GM19395 (cell line): ENCODE measurements around the gene MBNL3.
"Not testable (repeated sequence)": the region's sequence is repeated elsewhere in the genome, so short reads cannot be mapped to it uniquely, and the experiment has no call there.

ENCODE experiments used
- ATAC-seq: cut with Tn5 transposase; IDR thresholded peaks from one replicate; pipeline ENCODE4 v1.9.1; 2021; ENCODE audit warnings: mild to moderate bottlenecking, moderate library complexity; ENCODE audit not compliant: unreplicated experiment

MBNL3 gene

GRCh38 chrX:132480581-132481203 is 8.1 kb downstream of the MBNL3 start:
- ATAC-seq, result peak; percentile 86

GRCh38 chrX:132474544-132475248 is 14.1 kb downstream of the MBNL3 start:
- no peak for ATAC-seq

- no peak for ATAC-seq
These were observed 16.4 kb downstream of the MBNL3 start for GRCh38 chrX:132472397-132472796.

- no peak for ATAC-seq
These were observed 18.0 kb downstream of the MBNL3 start for GRCh38 chrX:132470831-132471230.

GRCh38 chrX:132470179-132470578 is 18.7 kb downstream of the MBNL3 start:
- ATAC-seq, result no peak

- ATAC-seq, result no peak
These were observed 20.4 kb downstream of the MBNL3 start for GRCh38 chrX:132468454-132468853.

- ATAC-seq, result no peak
These were observed 20.8 kb downstream of the MBNL3 start for GRCh38 chrX:132467989-132468388.

GRCh38 chrX:132467026-132467425 is 21.8 kb downstream of the MBNL3 start:
- ATAC-seq, result no peak

- no peak for ATAC-seq
These were observed 25.4 kb downstream of the MBNL3 start for GRCh38 chrX:132463411-132463810.

- no peak for ATAC-seq
These were observed 27.0 kb downstream of the MBNL3 start for GRCh38 chrX:132461886-132462285.

- ATAC-seq, result no peak
These were observed 35.8 kb downstream of the MBNL3 start for GRCh38 chrX:132452911-132453550.

GRCh38 chrX:132445909-132446308 is 42.9 kb downstream of the MBNL3 start:
- not testable (repeated sequence) for ATAC-seq

- ATAC-seq, result no peak
These were observed 43.9 kb downstream of the MBNL3 start for GRCh38 chrX:132444936-132445335.

- no peak for ATAC-seq
These were observed 45.4 kb downstream of the MBNL3 start for GRCh38 chrX:132443196-132444135.

GRCh38 chrX:132442691-132443090 is 46.1 kb downstream of the MBNL3 start:
- no peak for ATAC-seq

- ATAC-seq, result no peak
These were observed 53.6 kb downstream of the MBNL3 start for GRCh38 chrX:132435222-132435621.

GRCh38 chrX:132433551-132433950 is 55.3 kb downstream of the MBNL3 start:
- ATAC-seq, result no peak

- ATAC-seq, result no peak
These were observed 55.8 kb downstream of the MBNL3 start for GRCh38 chrX:132433001-132433400.

GRCh38 chrX:132428896-132429295 is 59.9 kb downstream of the MBNL3 start:
- no peak for ATAC-seq

GRCh38 chrX:132426695-132427281 is 62.0 kb downstream of the MBNL3 start:
- ATAC-seq, result no peak
